IMR-90 (cell line): ENCODE data around the gene RHOF. TPM values are rescaled to one million over a fixed set of nuclear protein-coding genes. Genes with fewer than 3 reads are reported as not detected.

ENCODE experiments used
- ATAC-seq: fragments of 200-7000 bp; cut with Tn5 transposase; 2 replicates; pipeline ENCODE4 v1.9.1; 2020; ENCODE audit warnings: low read depth, mild to moderate bottlenecking, moderate library complexity
- BruUV-seq: library from RNA; stranded (reverse); fragments of 400-500 nt; replicated peaks from 2 replicates; lab custom pipeline; 2021; lab: Mats Ljungman, UMichigan
- CTCF ChIA-PET: fragments of 300-600 bp; formaldehyde crosslinking; extraction: SDS; loops from one replicate; lab custom pipeline; 2021; ENCODE audit warnings: antibody characterized with exemption; lab: Yijun Ruan, JAX
- POLR2A ChIA-PET: fragments of 300-600 bp; sonication (Branson Sonifier 250); formaldehyde crosslinking; loops from one replicate; lab custom pipeline; 2022; ENCODE audit warnings: antibody characterized with exemption; ENCODE audit not compliant: unreplicated experiment; lab: Charles Lee
- DNase-seq: peaks from one replicate; pipeline ENCODE4 v3.0.0; 2013
- H2AFZ ChIP-seq: replicated peaks from 2 replicates; pipeline ENCODE3; 2013; ENCODE audit warnings: low read length, mild to moderate bottlenecking; ENCODE audit not compliant: poor library complexity
- H2AK5ac ChIP-seq: 2 replicates; pipeline ENCODE4 v1.6.1; 2013; ENCODE audit warnings: low read depth, low read length, inconsistent platforms
- H2AK9ac ChIP-seq: replicated peaks from 2 replicates; pipeline ENCODE3; 2013; ENCODE audit warnings: mild to moderate bottlenecking, low read depth, low read length, moderate library complexity; ENCODE audit not compliant: poor library complexity
- H2BK120ac ChIP-seq: 2 replicates; pipeline ENCODE4 v1.6.1; 2013; ENCODE audit warnings: low read depth, low read length, inconsistent platforms
- H2BK15ac ChIP-seq: 3 replicates; pipeline ENCODE4 v1.6.1; 2013; ENCODE audit warnings: low read depth, low read length, inconsistent platforms
- H2BK20ac ChIP-seq: 2 replicates; pipeline ENCODE4 v1.6.1; 2013; ENCODE audit warnings: low read depth, mild to moderate bottlenecking, inconsistent platforms, low read length, moderate library complexity
- H2BK5ac ChIP-seq: 2 replicates; pipeline ENCODE4 v1.6.1; 2013; ENCODE audit warnings: mild to moderate bottlenecking, low read depth, low read length, inconsistent platforms; ENCODE audit not compliant: poor library complexity, severe bottlenecking
- H3K14ac ChIP-seq: replicated peaks from 2 replicates; pipeline ENCODE4 v1.6.1; 2013; ENCODE audit warnings: low read depth, low read length, inconsistent platforms
- H3K18ac ChIP-seq: 2 replicates; pipeline ENCODE4 v1.6.1; 2013; ENCODE audit warnings: low read depth, low read length, control low read depth
- H3K23ac ChIP-seq: 2 replicates; pipeline ENCODE4 v1.6.1; 2013; ENCODE audit warnings: low read depth, low read length, inconsistent platforms
- H3K27ac ChIP-seq: 2 replicates; pipeline ENCODE4 v1.5.1; 2013; ENCODE audit warnings: mild to moderate bottlenecking, control low read depth, low read length; ENCODE audit not compliant: insufficient read depth
- H3K27me3 ChIP-seq: 2 replicates; pipeline ENCODE4 v1.6.1; 2013; ENCODE audit warnings: low read length; ENCODE audit not compliant: control insufficient read depth, insufficient read depth
- H3K36me3 ChIP-seq: 2 replicates; pipeline ENCODE4 v1.6.1; 2013; ENCODE audit warnings: low read length, mixed read lengths; ENCODE audit not compliant: control insufficient read depth, insufficient read depth
- H3K4ac ChIP-seq: 2 replicates; pipeline ENCODE4 v1.6.1; 2013; ENCODE audit warnings: low read depth, low read length, inconsistent platforms
- H3K4me1 ChIP-seq: 2 replicates; pipeline ENCODE4 v1.6.1; 2013; ENCODE audit warnings: low read length, mixed read lengths; ENCODE audit not compliant: control insufficient read depth, insufficient read depth
- H3K4me2 ChIP-seq: 2 replicates; pipeline ENCODE4 v1.6.1; 2013; ENCODE audit warnings: low read depth, mild to moderate bottlenecking, control low read depth, low read length, moderate library complexity
- H3K4me3 ChIP-seq: 2 replicates; pipeline ENCODE4 v1.5.1; 2013; ENCODE audit warnings: low read depth, mild to moderate bottlenecking, control low read depth, low read length, moderate library complexity; ENCODE audit not compliant: insufficient read depth
- H3K56ac ChIP-seq: 2 replicates; pipeline ENCODE4 v1.6.1; 2013; ENCODE audit warnings: low read length, inconsistent platforms; ENCODE audit not compliant: insufficient read depth; ENCODE audit errors: extremely low read depth
- H3K79me1 ChIP-seq, 2 experiments: 2 replicates each; pipeline ENCODE4 v1.6.1; 2013; ENCODE audit warnings: low read length in 2 of 2, inconsistent platforms in 1 of 2, low read depth in 1 of 2
- H3K9ac ChIP-seq: 2 replicates; pipeline ENCODE4 v1.6.1; 2013; ENCODE audit warnings: low read depth, low read length, control low read depth
- H3K9me1 ChIP-seq: 2 replicates; pipeline ENCODE4 v1.6.1; 2013; ENCODE audit warnings: low read length, inconsistent platforms; ENCODE audit not compliant: insufficient read depth
- H3K9me3 ChIP-seq: 2 replicates; pipeline ENCODE4 v1.6.1; 2013; ENCODE audit warnings: low read length; ENCODE audit not compliant: control insufficient read depth, insufficient read depth
- H4K20me1 ChIP-seq: 2 replicates; pipeline ENCODE4 v1.6.1; 2013; ENCODE audit warnings: low read length, inconsistent platforms; ENCODE audit not compliant: insufficient read depth
- H4K5ac ChIP-seq: 2 replicates; pipeline ENCODE4 v1.6.1; 2013; ENCODE audit warnings: mild to moderate bottlenecking, low read depth, low read length, control low read depth
- H4K8ac ChIP-seq, 2 experiments: 2 replicates each; pipeline ENCODE4 v1.6.1; 2013; ENCODE audit warnings: low read depth in 2 of 2, low read length in 2 of 2, control low read depth in 1 of 2, inconsistent platforms in 1 of 2
- H4K91ac ChIP-seq: 2 replicates; pipeline ENCODE4 v1.6.1; 2013; ENCODE audit warnings: low read depth, low read length, inconsistent platforms; ENCODE audit not compliant: insufficient read depth
- BHLHE40 ChIP-seq: fragments of 150-350 bp; IDR thresholded peaks from 2 replicates; pipeline ENCODE4 v1.6.1; 2016; ENCODE audit warnings: mild to moderate bottlenecking, low read depth, low read length
- WGBS, 2 experiments: methylation state at CpG; one replicate each; pipeline versions ENCODE4 v1.1.5 to v1.1.7; 2013; ENCODE audit warnings: missing lambda C conversion rate in 2 of 2; ENCODE audit not compliant: insufficient read length in 1 of 2; ENCODE audit errors: extremely low coverage in 2 of 2; 5-methylcytosine and 5-hydroxymethylcytosine counted together
- dilution Hi-C: fragments of 300-500 bp; cut with HindIII; formaldehyde crosslinking; loops from one replicate; pipeline ENCODE4 v1.14.3; 2018; ENCODE audit warnings: low sequenced_read_pairs; ENCODE audit not compliant: unreplicated experiment
- in situ Hi-C: fragments of 300-500 bp; cut with MboI; formaldehyde crosslinking; loops from 3 replicates; pipeline ENCODE4 v1.14.3; 2019; ENCODE audit warnings: low sequenced_read_pairs, inconsistent platforms, mixed read lengths
- intact Hi-C: fragments of 100-400 bp; cut with micrococcal nuclease; formaldehyde crosslinking; loops from 2 replicates; pipeline ENCODE4 v1.10.0; 2022
- polyA plus RNA-seq, 3 experiments: library from polyadenylated mRNA; depleted of rRNA; stranded (reverse); fragments of >200 nt; gene quantifications; 2 replicates each; pipeline ENCODE4 v1.2.3, GENCODE V29; 2012; ENCODE audit warnings: low replicate concordance in 1 of 3
- total RNA-seq: library from RNA; depleted of rRNA; stranded (reverse); fragments of >200 nt; gene quantifications from 2 replicates; pipeline ENCODE4 v1.2.3, GENCODE V29; 2012

The RHOF gene
- total and polyA plus RNA-seq, 2 of the 4 experiments (the other 2 are of a cell fraction): 3.0 to 5.1 TPM

GRCh38 chr12:121813951-121814350 lies 20.5 kb upstream of the RHOF start:
- ATAC-seq (no peak), DNase-seq (no peak)
- intact Hi-C loops: no loop called here
- Histone ChIP-seq H3K23ac (no peak overlapping the region), H3K18ac (no peak overlapping the region), H4K5ac (no peak overlapping the region; the same call in 1 of the 2 replicates), H2BK5ac (no peak overlapping the region), H2BK15ac (no peak overlapping the region), H4K20me1 (peaks cover 50% of the 10 kb centered on the region), H3K9me3 (no peaks in the 10 kb centered on the region), H3K4ac (peak overlapping the region; percentile 30; the same call in 1 of the 2 replicates), H3K4me3 (no peak overlapping the region), H3K14ac (no peak overlapping the region), H2BK20ac (no peak overlapping the region), H2AFZ (no peak overlapping the region), H3K27ac (no peak overlapping the region; the same call in 1 of the 2 replicates), H3K4me2 (no peak overlapping the region), H3K56ac (no peak overlapping the region), H2AK9ac (no peak overlapping the region), H2BK120ac (no peak overlapping the region), H3K9me1 (no peaks in the 10 kb centered on the region), H2AK5ac (no peak overlapping the region), H4K91ac (0 out of 2 replicates have a peak overlapping the region, but pooled peaks have one; percentile 4), H3K27me3 (no peaks in the 10 kb centered on the region), H3K36me3 (peaks cover 64% of the 10 kb centered on the region), H4K8ac (peak overlapping the region in 1 of 2 experiments; percentile 53; a peak in 1 of 4 replicates), H3K79me1 (peaks cover 39 to 66% of the 10 kb centered on the region in 2 experiments), H3K4me1 (peaks cover 18% of the 10 kb centered on the region), H3K9ac (no peak overlapping the region)
- in situ Hi-C loops: no loop called here
- ChIA-PET CTCF (no interaction called here), POLR2A (no interaction called here)
- WGBS, 2 experiments: 100% methylated on average over 1 of the region's 14 CpGs; no CpG with 5 or more reads in 1 of the 2 experiments
- TF ChIP-seq BHLHE40: no peak
- BruUV-seq: no TSS peak
- dilution Hi-C loops: no loop called here
